Measurements from ENCODE around the gene GCHFR. TPM values are rescaled to one million over a fixed set of nuclear protein-coding genes. Genes with fewer than 3 reads are reported as not detected.

The GCHFR gene
- total RNA-seq, 1 donor: 15.5 TPM

DNA sequence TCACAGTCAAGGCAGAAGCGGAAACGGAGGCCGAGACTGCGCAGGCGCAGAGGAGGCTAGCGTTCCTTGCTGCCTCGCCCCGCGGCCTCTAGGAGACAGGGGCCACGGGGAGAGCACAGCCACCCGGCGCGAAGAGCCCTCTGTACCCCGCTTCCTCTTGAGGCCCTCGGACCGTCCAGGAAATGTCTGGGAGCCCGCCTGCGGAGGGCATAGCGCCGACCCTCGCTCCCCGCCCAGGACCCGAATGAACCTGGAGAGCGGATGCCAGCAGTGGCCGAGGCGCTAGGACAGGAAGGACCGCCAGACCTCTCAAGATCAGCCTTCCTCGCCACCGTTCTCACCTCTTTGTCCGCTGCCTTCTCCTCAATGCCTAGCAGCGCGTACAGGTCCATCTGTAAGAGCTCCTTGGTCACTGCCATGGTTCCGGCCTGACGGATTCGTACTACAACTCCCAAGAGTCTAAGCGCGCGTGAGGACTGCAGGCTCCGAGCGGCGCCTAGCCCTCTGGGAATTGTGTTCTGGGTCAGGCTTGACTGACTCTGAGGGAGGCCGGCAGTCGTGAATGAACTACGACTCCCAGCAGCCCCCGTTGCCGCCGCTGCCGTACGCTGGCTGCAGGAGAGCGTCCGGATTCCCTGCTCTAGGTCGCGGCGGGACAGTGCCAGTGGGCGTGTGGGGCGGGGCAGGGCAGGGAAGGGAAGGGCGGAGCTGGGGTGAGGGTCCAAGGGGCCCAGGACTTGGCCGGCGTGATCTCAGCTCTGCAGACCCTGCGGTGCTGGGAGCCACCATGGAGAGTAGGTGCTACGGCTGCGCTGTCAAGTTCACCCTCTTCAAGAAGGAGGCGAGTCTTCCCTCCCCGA, 43.4 kb downstream of the GCHFR start, which contains the start of the genes DNAJC17 and ZFYVE19:
Gene DNAJC17, minus strand, starts transcription at position 446 of the 860 bp plus-strand sequence. Its CDS starts 27 bp downstream, at position 419.
Gene ZFYVE19, plus strand, starts transcription at position 62 of the 860 bp plus-strand sequence. Its CDS starts 501 bp downstream, at position 563.
- H3K27me3 ChIP-seq (ENCODE audit: insufficient read depth, low read length): no peaks in the 10 kb centered on the region
- peaks cover 23% of the 10 kb centered on the region for H3K4me1 ChIP-seq (ENCODE audit: insufficient read depth, low read length)
- peak within 1 kb of the TSS; percentile 98 for H3K4me3 ChIP-seq (ENCODE audit: low read length)
- no peaks in the 10 kb centered on the region for H3K9me3 ChIP-seq (ENCODE audit: low read depth, low read length)

DNA sequence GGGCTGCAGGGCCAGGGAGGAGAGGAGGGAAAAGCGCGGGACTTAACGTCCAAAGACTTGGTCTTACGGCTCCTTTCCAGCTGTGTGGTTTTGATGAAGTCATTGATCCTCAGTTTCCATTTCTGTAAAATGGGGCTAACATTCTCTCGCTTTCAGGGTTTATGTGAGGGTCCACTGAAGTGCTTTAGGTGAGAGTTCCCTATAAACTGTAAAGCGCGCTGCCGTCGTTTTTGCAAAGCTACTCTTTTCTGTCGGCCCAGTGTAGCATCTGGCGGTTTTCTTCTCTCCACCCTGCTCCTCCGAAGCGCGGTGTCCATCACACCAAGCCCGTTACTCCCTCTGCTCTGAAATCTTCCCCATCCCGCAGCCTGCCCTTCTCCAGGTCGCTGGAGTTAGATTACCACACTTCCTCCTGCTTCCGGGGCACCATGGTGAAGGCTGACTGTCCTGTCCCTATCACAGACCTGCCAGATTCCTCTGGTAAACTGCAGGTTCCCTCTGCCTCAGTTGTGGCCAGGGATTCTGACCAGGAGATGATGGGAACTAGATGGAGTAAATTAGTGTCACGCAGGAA, 44.1 kb downstream of the GCHFR start:
- no peaks in the 10 kb centered on the region for H3K27me3 ChIP-seq (ENCODE audit: insufficient read depth, low read length)
- H3K9me3 ChIP-seq (ENCODE audit: low read depth, low read length): no peaks in the 10 kb centered on the region
- H3K4me1 ChIP-seq (ENCODE audit: insufficient read depth, low read length): peaks cover 23% of the 10 kb centered on the region
- H3K4me3 ChIP-seq (ENCODE audit: low read length): peak overlapping the region; percentile 98

GRCh38 chr15:40808861-40809450, 45.1 kb downstream of the GCHFR start:
- H3K27me3 ChIP-seq (ENCODE audit: insufficient read depth, low read length): no peaks in the 10 kb centered on the region
- peaks cover 23% of the 10 kb centered on the region for H3K4me1 ChIP-seq (ENCODE audit: insufficient read depth, low read length)
- no peaks in the 10 kb centered on the region for H3K9me3 ChIP-seq (ENCODE audit: low read depth, low read length)
- no peak overlapping the region for H3K4me3 ChIP-seq (ENCODE audit: low read length)

DNA sequence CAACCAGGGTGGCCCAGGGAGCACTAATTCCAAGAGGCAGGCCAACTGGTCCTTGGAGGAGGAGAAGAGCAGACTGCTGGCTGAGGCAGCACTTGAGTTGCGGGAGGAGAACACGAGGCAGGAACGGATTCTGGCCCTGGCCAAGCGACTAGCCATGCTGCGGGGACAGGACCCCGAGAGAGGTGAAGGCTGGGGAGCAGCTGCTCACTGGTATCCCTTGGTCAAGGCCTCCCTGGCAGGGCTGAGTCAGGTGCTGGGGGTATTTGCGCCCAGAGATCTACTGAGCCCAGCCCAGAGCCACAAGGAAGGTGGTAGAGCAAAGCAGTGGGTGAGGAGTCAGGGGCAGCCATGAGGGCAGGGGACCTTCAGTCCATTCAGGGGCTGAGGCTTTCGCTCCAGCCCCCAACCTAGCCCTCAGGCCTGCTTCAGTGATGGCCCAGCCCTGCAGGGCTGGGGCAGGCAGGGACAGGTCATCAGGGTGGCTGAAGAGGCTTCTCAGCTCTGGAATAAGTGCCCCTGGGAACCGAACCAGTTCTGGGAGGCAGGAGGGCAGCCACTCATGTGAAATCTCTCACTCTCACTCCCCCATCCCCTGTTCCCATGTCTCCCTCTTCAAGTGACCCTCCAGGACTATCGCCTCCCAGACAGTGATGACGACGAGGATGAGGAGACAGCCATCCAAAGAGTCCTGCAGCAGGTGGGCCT, 49.0 kb downstream of the GCHFR start:
- H3K9me3 ChIP-seq (ENCODE audit: low read depth, low read length): no peaks in the 10 kb centered on the region
- H3K4me1 ChIP-seq (ENCODE audit: insufficient read depth, low read length): peaks cover 10% of the 10 kb centered on the region
- H3K27me3 ChIP-seq (ENCODE audit: insufficient read depth, low read length): no peaks in the 10 kb centered on the region
- no peak overlapping the region for H3K4me3 ChIP-seq (ENCODE audit: low read length)

DNA sequence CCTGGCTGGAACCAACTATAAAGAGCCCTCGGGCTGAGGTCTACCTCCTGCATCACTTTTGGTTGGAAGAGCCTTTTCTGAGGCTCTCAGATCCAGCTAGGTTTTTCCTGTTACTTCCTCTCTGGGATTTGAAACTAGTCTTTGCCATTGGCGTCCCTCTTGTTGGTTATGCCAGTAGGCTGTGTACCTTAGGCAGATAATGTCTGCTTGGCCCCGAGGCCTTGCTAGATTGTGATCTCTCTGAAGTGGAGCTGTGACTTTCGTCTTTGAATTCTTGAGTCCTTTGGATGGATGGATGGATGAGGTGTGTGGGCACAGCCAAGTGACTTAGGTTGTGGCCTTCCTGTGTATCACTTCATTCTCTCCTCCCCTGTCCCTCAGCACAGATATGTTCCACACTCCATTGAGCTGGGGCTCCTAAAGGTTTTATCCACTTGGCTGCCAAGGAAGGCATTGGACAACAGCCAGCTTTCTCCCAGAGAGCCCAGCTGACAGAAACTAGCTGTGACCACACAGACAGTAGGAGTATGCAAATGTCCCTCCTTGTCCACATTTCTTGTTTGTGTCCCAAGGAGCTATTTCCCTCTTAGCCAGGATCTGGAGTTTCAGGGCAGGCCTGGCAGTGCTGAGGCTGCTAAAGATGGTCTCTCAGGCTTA, 51.3 kb downstream of the GCHFR start:
- H3K27me3 ChIP-seq (ENCODE audit: insufficient read depth, low read length): no peaks in the 10 kb centered on the region
- no peak overlapping the region for H3K4me3 ChIP-seq (ENCODE audit: low read length)
- no peaks in the 10 kb centered on the region for H3K4me1 ChIP-seq (ENCODE audit: insufficient read depth, low read length)
- no peaks in the 10 kb centered on the region for H3K9me3 ChIP-seq (ENCODE audit: low read depth, low read length)

Other genes with a start within 250 kb of the GCHFR start
- 12.9 TPM for gene CCDC32, start 199.0 kb upstream of the GCHFR start, total RNA-seq
- 17.4 TPM for gene RPUSD2, start 194.8 kb upstream of the GCHFR start, total RNA-seq
- gene KNL1, start 169.8 kb upstream of the GCHFR start, total RNA-seq: 3.3 TPM
- 1.2 TPM for gene RAD51, start 68.9 kb upstream of the GCHFR start, total RNA-seq
- gene RMDN3, start 8.8 kb upstream of the GCHFR start, total RNA-seq: 13.9 TPM
- 0.73 TPM for gene C15orf62, start 5.9 kb downstream of the GCHFR start, total RNA-seq
- gene ZFYVE19, start 43.0 kb downstream of the GCHFR start, total RNA-seq: 7.2 TPM
- gene DNAJC17, start 43.4 kb downstream of the GCHFR start, total RNA-seq: 7.2 TPM
- not detected for gene PPP1R14D, start 64.6 kb downstream of the GCHFR start, total RNA-seq
- 4.2 TPM for gene SPINT1, start 80.0 kb downstream of the GCHFR start, total RNA-seq
- gene RHOV, start 110.2 kb downstream of the GCHFR start, total RNA-seq: not detected
- 28.7 TPM for gene VPS18, start 130.4 kb downstream of the GCHFR start, total RNA-seq
- gene DLL4, start 165.3 kb downstream of the GCHFR start, total RNA-seq: not detected
- 0.52 TPM for gene CHAC1, start 189.4 kb downstream of the GCHFR start, total RNA-seq